MCF 10A (cell line): ENCODE data around the gene ANKRD44. TPM values are rescaled to one million over a fixed set of nuclear protein-coding genes. Genes with fewer than 3 reads are reported as not detected.

Experiments
- BruUV-seq: library from RNA; stranded (reverse); fragments of 400-500 nt; replicated peaks from 2 replicates; lab custom pipeline; 2021; lab: Mats Ljungman, UMichigan
- CTCF ChIA-PET: fragments of 300-600 bp; sonication (Branson Sonifier 250); formaldehyde crosslinking; extraction: SDS; loops from one replicate; lab custom pipeline; 2021; ENCODE audit warnings: antibody characterized with exemption, inconsistent platforms; lab: Yijun Ruan, JAX
- POLR2A ChIA-PET: fragments of 300-600, 350-650 bp; sonication (Branson Sonifier 250); formaldehyde crosslinking; extraction: SDS; loops from one replicate; lab custom pipeline; 2020; ENCODE audit warnings: antibody characterized with exemption, inconsistent platforms; lab: Yijun Ruan, JAX
- DNase-seq: peaks from one replicate; pipeline ENCODE4 v3.0.0-alpha.2; 2018; ENCODE audit not compliant: unreplicated experiment
- H3K27ac Mint-ChIP-seq: one replicate; pipeline ENCODE4 v1.8.0; 2022; ENCODE audit warnings: mild to moderate bottlenecking, low read depth, mixed read lengths; ENCODE audit not compliant: unreplicated experiment
- H3K27me3 Mint-ChIP-seq: one replicate; pipeline ENCODE4 v1.8.0; 2022; ENCODE audit warnings: mixed read lengths; ENCODE audit not compliant: insufficient read depth, unreplicated experiment
- H3K36me3 Mint-ChIP-seq: one replicate; pipeline ENCODE4 v1.8.0; 2022; ENCODE audit warnings: mild to moderate bottlenecking, moderate library complexity, mixed read lengths; ENCODE audit not compliant: insufficient read depth, unreplicated experiment
- H3K4me1 Mint-ChIP-seq: one replicate; pipeline ENCODE4 v1.8.0; 2022; ENCODE audit warnings: mixed read lengths; ENCODE audit not compliant: insufficient read depth, unreplicated experiment
- H3K4me3 Mint-ChIP-seq: one replicate; pipeline ENCODE4 v1.8.0; 2022; ENCODE audit warnings: mild to moderate bottlenecking, moderate library complexity, mixed read lengths; ENCODE audit not compliant: unreplicated experiment
- H3K9me3 Mint-ChIP-seq: one replicate; pipeline ENCODE4 v1.8.0; 2022; ENCODE audit warnings: mixed read lengths; ENCODE audit not compliant: unreplicated experiment
- intact Hi-C: fragments of 100-400 bp; cut with micrococcal nuclease; formaldehyde crosslinking; loops from 2 replicates; pipeline ENCODE4 v1.14.1; 2022
- total RNA-seq: library from RNA; stranded (reverse); gene quantifications from 2 replicates; pipeline ENCODE4 v1.2.3, GENCODE V29; 2022
- TF ChIP-seq, protein P1 (sequence below): fragments of 200-600 bp; IDR thresholded peaks from one replicate; pipeline ENCODE4 v1.8.0; 2022; ENCODE audit warnings: antibody characterized with exemption, mild to moderate bottlenecking; ENCODE audit not compliant: unreplicated experiment

ANKRD44 gene
- total RNA-seq, 1 experiment from 2014 or later, result 6.9 TPM

- POLR2A ChIA-PET, result interaction anchor here (1.0 to 1.8 kb wide), 3 partner anchors 57 to 59 kb away, joined by 4 to 6 read pairs (median 6); no protein-coding TSS in a partner anchor
- CTCF ChIA-PET, result interaction anchor here (0.7 to 1.0 kb wide), 3 partner anchors 28 to 387 kb away, joined by 4 to 5 read pairs (median 4); no protein-coding TSS in a partner anchor
- peak; percentile 79 for DNase-seq
- intact Hi-C loops, result no loop called here
- Mint-ChIP-seq H3K4me3 (no peak overlapping the region), H3K4me1 (peaks cover 18% of the 10 kb centered on the region), H3K27me3 (no peaks in the 10 kb centered on the region), H3K27ac (peak overlapping the region; percentile 63), H3K36me3 (no peaks in the 10 kb centered on the region), H3K9me3 (no peaks in the 10 kb centered on the region)
- TF ChIP-seq, protein P1, sequence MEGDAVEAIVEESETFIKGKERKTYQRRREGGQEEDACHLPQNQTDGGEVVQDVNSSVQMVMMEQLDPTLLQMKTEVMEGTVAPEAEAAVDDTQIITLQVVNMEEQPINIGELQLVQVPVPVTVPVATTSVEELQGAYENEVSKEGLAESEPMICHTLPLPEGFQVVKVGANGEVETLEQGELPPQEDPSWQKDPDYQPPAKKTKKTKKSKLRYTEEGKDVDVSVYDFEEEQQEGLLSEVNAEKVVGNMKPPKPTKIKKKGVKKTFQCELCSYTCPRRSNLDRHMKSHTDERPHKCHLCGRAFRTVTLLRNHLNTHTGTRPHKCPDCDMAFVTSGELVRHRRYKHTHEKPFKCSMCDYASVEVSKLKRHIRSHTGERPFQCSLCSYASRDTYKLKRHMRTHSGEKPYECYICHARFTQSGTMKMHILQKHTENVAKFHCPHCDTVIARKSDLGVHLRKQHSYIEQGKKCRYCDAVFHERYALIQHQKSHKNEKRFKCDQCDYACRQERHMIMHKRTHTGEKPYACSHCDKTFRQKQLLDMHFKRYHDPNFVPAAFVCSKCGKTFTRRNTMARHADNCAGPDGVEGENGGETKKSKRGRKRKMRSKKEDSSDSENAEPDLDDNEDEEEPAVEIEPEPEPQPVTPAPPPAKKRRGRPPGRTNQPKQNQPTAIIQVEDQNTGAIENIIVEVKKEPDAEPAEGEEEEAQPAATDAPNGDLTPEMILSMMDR, result no peak
- BruUV-seq, result no TSS peak
These were observed 326.6 kb downstream of the ANKRD44 start for GRCh38 chr2:196983934-196984333.

- intact Hi-C loops, result no loop called here
- Mint-ChIP-seq H3K4me1 (peaks cover 6% of the 10 kb centered on the region), H3K27ac (no peak overlapping the region), H3K9me3 (peaks cover 7% of the 10 kb centered on the region), H3K36me3 (no peaks in the 10 kb centered on the region), H3K4me3 (no peak overlapping the region), H3K27me3 (no peaks in the 10 kb centered on the region)
- DNase-seq, result no peak
- TF ChIP-seq, protein P1, result no peak
- no TSS peak for BruUV-seq
- CTCF ChIA-PET, result interaction anchor here (0.5 to 0.9 kb wide), 3 partner anchors 132 to 548 kb away, joined by 3 to 4 read pairs (median 3); no protein-coding TSS in a partner anchor
- POLR2A ChIA-PET, result interaction anchor here (0.6 kb wide), 1 partner anchor 736 kb away, joined by 3 read pairs; no protein-coding TSS in a partner anchor
These were observed 330.1 kb downstream of the ANKRD44 start for GRCh38 chr2:196980473-196980872.

GRCh38 chr2:196980001-196980400, 330.6 kb downstream of the ANKRD44 start:
- intact Hi-C loops, result no loop called here
- DNase-seq, result no peak
- ChIA-PET POLR2A (no interaction called here), CTCF (interaction anchor here (0.9 kb wide), 1 partner anchor 133 kb away, joined by 3 read pairs; no protein-coding TSS in a partner anchor)
- Mint-ChIP-seq H3K27ac (no peak overlapping the region), H3K4me3 (no peak overlapping the region), H3K4me1 (peaks cover 6% of the 10 kb centered on the region), H3K36me3 (no peaks in the 10 kb centered on the region), H3K9me3 (peaks cover 7% of the 10 kb centered on the region), H3K27me3 (no peaks in the 10 kb centered on the region)
- TF ChIP-seq, protein P1, result no peak
- no TSS peak for BruUV-seq

- ChIA-PET POLR2A (no interaction called here), CTCF (no interaction called here)
- H3K36me3 Mint-ChIP-seq, result peaks cover 5% of the 10 kb centered on the region
- no peaks in the 10 kb centered on the region for H3K4me1 Mint-ChIP-seq
- H3K9me3 Mint-ChIP-seq, result peaks cover 7% of the 10 kb centered on the region
- H3K27ac Mint-ChIP-seq, result no peak overlapping the region
- BruUV-seq, result no TSS peak
- intact Hi-C loops, result no loop called here
- DNase-seq, result no peak
- TF ChIP-seq, protein P1, result no peak
- H3K4me3 Mint-ChIP-seq, result no peak overlapping the region
- no peaks in the 10 kb centered on the region for H3K27me3 Mint-ChIP-seq
These were observed 333.1 kb downstream of the ANKRD44 start for GRCh38 chr2:196977507-196977906.
